Activated naive CD8-positive, alpha-beta T cell treated with anti-CD3 and anti-CD28 coated beads for 36 hours (primary cell): ENCODE data around the gene ITGA6. TPM values are rescaled to one million over a fixed set of nuclear protein-coding genes. Genes with fewer than 3 reads are reported as not detected.

ENCODE experiments used
- DNase-seq: peaks from one replicate; pipeline ENCODE4 v3.0.0; 2021
- H3K27ac Mint-ChIP-seq: one replicate; pipeline ENCODE4 v1.8.0; 2022; ENCODE audit warnings: mild to moderate bottlenecking, moderate library complexity, mixed read lengths
- H3K27me3 Mint-ChIP-seq: one replicate; pipeline ENCODE4 v1.8.0; 2022; ENCODE audit warnings: mild to moderate bottlenecking, mixed read lengths
- H3K36me3 Mint-ChIP-seq: one replicate; pipeline ENCODE4 v1.8.0; 2021; ENCODE audit warnings: mild to moderate bottlenecking, mixed read lengths
- H3K4me1 Mint-ChIP-seq: one replicate; pipeline ENCODE4 v1.8.0; 2021; ENCODE audit warnings: mixed read lengths
- H3K4me3 Mint-ChIP-seq: one replicate; pipeline ENCODE4 v1.8.0; 2022; ENCODE audit warnings: mild to moderate bottlenecking, moderate library complexity, mixed read lengths
- H3K9me3 Mint-ChIP-seq: one replicate; pipeline ENCODE4 v1.8.0; 2022; ENCODE audit warnings: mixed read lengths
- total RNA-seq, 2 experiments: library from RNA; stranded (reverse); gene quantifications; one replicate each; pipeline ENCODE4 v1.2.3, GENCODE V29; 2021

ITGA6 gene
- total RNA-seq, 2 experiments from 2014 or later, result 9.6 to 10.2 TPM

- Mint-ChIP-seq H3K27ac (no peak overlapping the region), H3K36me3 (no peaks in the 10 kb centered on the region), H3K4me3 (no peak overlapping the region), H3K4me1 (peaks cover 7% of the 10 kb centered on the region), H3K27me3 (no peaks in the 10 kb centered on the region), H3K9me3 (no peaks in the 10 kb centered on the region)
- DNase-seq, result no peak
These were observed 21.7 kb upstream of the ITGA6 start for GRCh38 chr2:172405673-172406072.

GRCh38 chr2:172408143-172408766 is 19.1 kb upstream of the ITGA6 start:
- Mint-ChIP-seq H3K27ac (no peak overlapping the region), H3K4me1 (peaks cover 7% of the 10 kb centered on the region), H3K27me3 (no peaks in the 10 kb centered on the region)

GRCh38 chr2:172409042-172409441 is 18.3 kb upstream of the ITGA6 start:
- Mint-ChIP-seq H3K9me3 (no peaks in the 10 kb centered on the region), H3K4me1 (peaks cover 7% of the 10 kb centered on the region), H3K27ac (no peak overlapping the region), H3K4me3 (no peak overlapping the region), H3K36me3 (no peaks in the 10 kb centered on the region), H3K27me3 (no peaks in the 10 kb centered on the region)
- DNase-seq, result no peak

More at GRCh38 chr2:172408143-172408766, 19.1 kb upstream of the ITGA6 start:
- DNase-seq, result no peak
- Mint-ChIP-seq H3K4me3 (no peak overlapping the region), H3K36me3 (no peaks in the 10 kb centered on the region), H3K9me3 (no peaks in the 10 kb centered on the region)

DNA sequence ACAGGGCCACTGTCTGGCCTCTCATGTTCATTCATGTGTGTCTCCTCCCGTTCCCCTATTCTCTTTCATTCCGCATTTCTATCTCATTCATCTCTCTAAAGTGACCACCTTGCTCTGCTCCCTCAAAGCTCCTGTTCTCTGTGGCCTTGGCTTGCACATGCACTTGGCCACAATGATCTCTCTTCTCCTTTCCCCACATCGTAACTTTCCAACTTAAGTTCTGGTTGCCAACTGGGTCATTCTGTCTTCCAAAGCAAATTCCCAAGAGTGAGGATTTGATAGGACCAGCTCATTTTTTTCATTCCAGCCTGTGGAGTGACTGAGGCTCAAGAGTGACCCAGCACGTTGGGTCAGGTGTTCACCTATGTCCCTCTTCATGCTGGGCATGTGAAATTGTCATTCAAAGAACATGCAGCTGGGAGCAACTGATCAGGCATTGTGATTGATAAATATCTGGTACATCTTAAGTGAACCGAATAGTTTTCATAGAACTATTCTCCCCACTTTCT is 14.3 kb upstream of the ITGA6 start:
- no peak for DNase-seq
- Mint-ChIP-seq H3K36me3 (no peaks in the 10 kb centered on the region), H3K27ac (no peak overlapping the region), H3K27me3 (no peaks in the 10 kb centered on the region), H3K4me1 (peaks cover 7% of the 10 kb centered on the region), H3K9me3 (no peaks in the 10 kb centered on the region), H3K4me3 (no peak overlapping the region)

DNA sequence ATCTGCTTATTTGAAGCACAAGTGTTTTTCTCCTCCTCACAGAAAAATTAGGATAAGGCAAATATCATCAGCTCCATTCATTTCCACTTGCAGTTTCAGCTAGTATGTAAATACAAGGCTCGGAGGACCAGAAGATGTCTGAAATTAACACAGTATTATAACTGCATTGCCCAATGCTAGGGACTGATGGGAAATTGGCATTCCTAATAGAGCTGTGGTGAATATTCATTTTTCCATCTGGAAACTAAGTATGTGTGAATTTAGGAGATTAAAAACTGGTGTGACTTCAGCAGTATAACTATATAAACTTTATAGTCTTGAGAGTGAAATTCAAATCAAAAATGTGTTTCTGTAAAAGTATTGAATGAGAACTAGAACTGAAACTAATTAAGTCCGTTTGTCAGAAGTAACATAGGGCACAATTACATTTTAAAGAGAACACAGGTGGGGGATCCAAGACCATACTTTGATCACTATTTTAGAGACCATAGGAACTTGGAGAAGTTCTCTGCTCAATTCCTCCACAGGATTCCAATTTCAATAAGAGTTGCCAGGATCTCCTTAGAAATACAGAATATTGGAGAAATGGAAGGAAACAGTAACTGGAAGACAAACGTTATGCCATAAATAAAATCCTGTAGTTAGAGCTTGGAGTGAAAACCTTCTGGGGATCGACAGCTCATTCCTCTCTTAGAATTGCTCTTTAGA is 12.1 kb upstream of the ITGA6 start:
- Mint-ChIP-seq H3K4me3 (no peak overlapping the region), H3K27ac (no peak overlapping the region), H3K9me3 (no peaks in the 10 kb centered on the region), H3K4me1 (no peaks in the 10 kb centered on the region), H3K36me3 (no peaks in the 10 kb centered on the region), H3K27me3 (peaks cover 7% of the 10 kb centered on the region)
- DNase-seq, result no peak

DNA sequence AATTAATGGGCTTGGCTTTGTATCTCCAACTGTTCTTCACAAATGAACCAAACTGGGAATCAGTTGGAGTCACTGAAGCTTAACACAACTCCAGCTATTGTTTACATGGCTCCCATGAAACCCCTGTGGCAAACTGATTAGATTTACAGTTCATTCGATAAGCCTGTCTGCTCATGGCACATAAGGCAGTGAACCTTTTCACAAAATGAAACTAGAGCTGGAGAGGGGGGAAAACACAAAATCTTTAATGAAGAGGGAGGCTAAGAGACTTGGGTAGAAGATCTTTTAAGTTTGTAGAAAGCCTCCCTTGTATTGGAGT is 11.6 kb upstream of the ITGA6 start:
- peaks cover 7% of the 10 kb centered on the region for H3K27me3 Mint-ChIP-seq
- no peaks in the 10 kb centered on the region for H3K9me3 Mint-ChIP-seq
- no peak overlapping the region for H3K4me3 Mint-ChIP-seq
- no peaks in the 10 kb centered on the region for H3K36me3 Mint-ChIP-seq
- no peak overlapping the region for H3K27ac Mint-ChIP-seq
- H3K4me1 Mint-ChIP-seq, result no peaks in the 10 kb centered on the region
- DNase-seq, result no peak

GRCh38 chr2:172416447-172417058 is 10.8 kb upstream of the ITGA6 start:
- no peaks in the 10 kb centered on the region for H3K9me3 Mint-ChIP-seq
- no peak overlapping the region for H3K4me3 Mint-ChIP-seq
- H3K27ac Mint-ChIP-seq, result no peak overlapping the region
- H3K36me3 Mint-ChIP-seq, result no peaks in the 10 kb centered on the region
- no peak for DNase-seq
- H3K27me3 Mint-ChIP-seq, result peaks cover 7% of the 10 kb centered on the region
- H3K4me1 Mint-ChIP-seq, result no peaks in the 10 kb centered on the region

GRCh38 chr2:172420216-172420615 is 7.2 kb upstream of the ITGA6 start:
- peaks cover 16% of the 10 kb centered on the region for H3K4me1 Mint-ChIP-seq
- H3K36me3 Mint-ChIP-seq, result no peaks in the 10 kb centered on the region
- no peak overlapping the region for H3K4me3 Mint-ChIP-seq
- DNase-seq, result no peak
- H3K27ac Mint-ChIP-seq, result no peak overlapping the region
- no peaks in the 10 kb centered on the region for H3K9me3 Mint-ChIP-seq
- H3K27me3 Mint-ChIP-seq, result peaks cover 7% of the 10 kb centered on the region

- no peak for DNase-seq
- Mint-ChIP-seq H3K36me3 (no peaks in the 10 kb centered on the region), H3K9me3 (no peaks in the 10 kb centered on the region), H3K27me3 (peaks cover 7% of the 10 kb centered on the region), H3K27ac (no peak overlapping the region), H3K4me3 (no peak overlapping the region), H3K4me1 (peaks cover 21% of the 10 kb centered on the region)
These were observed 4.2 kb upstream of the ITGA6 start for GRCh38 chr2:172423160-172423559.

- Mint-ChIP-seq H3K4me3 (no peak overlapping the region), H3K27ac (no peak overlapping the region), H3K4me1 (peaks cover 37% of the 10 kb centered on the region), H3K27me3 (no peaks in the 10 kb centered on the region), H3K36me3 (no peaks in the 10 kb centered on the region), H3K9me3 (no peaks in the 10 kb centered on the region)
- no peak for DNase-seq
These were observed 2.0 kb upstream of the ITGA6 start for GRCh38 chr2:172425336-172425735.

- DNase-seq, result no peak
- peaks cover 51% of the 10 kb centered on the region for H3K4me1 Mint-ChIP-seq
- H3K27ac Mint-ChIP-seq, result peak overlapping the region; percentile 67
- H3K4me3 Mint-ChIP-seq, result peak overlapping the region; percentile 72
- H3K36me3 Mint-ChIP-seq, result no peaks in the 10 kb centered on the region
- H3K27me3 Mint-ChIP-seq, result no peaks in the 10 kb centered on the region
- H3K9me3 Mint-ChIP-seq, result no peaks in the 10 kb centered on the region
These were observed 641 bp upstream of the ITGA6 start for GRCh38 chr2:172426635-172427255.

DNA sequence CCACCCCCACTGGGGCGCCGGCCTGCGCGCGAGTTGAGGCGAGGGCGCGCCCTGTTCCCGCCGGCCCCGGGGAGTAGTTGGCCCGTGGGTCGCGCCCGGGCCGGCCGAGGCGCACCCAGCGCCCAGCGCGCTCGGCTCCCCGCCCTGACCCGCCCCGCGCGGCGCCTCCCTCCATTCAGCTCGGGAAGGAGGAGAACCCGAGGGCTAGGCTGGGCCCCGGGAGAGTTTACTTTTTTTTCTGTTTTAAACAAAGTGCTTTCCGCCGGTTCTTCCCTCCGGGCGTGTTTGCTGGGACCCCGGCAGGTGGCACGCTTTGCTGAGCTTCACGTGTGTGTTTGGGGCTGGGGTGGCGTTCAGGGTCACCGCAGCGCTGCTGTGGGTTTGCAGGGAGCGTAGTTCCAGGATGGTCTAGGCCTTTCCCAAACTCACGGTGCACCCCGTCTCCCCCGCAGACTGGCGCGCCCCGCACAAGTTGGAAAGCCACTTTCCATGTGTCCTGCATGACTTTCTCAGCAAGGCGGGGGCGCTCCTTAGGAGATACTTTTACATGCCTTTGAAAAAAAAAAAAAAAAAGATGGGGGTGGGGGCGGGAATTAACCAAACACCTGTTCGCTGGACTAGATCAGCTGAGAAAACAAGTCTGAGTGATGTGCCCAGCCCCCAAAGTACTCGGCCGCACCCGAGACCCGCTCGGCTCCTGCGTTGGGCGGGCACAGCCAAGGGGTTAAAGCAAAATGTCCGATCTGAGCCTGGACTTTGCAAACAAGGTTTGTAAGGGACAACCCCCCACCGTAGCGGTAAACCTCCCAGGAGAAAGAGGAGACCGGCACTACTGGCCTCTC is 825 bp downstream of the ITGA6 start:
- H3K4me3 Mint-ChIP-seq, result peak overlapping the region; percentile 89
- peak overlapping the region; percentile 80 for H3K27ac Mint-ChIP-seq
- H3K36me3 Mint-ChIP-seq, result no peaks in the 10 kb centered on the region
- DNase-seq, result peak; percentile 68
- H3K9me3 Mint-ChIP-seq, result no peaks in the 10 kb centered on the region
- H3K27me3 Mint-ChIP-seq, result no peaks in the 10 kb centered on the region
- H3K4me1 Mint-ChIP-seq, result peaks cover 57% of the 10 kb centered on the region

DNA sequence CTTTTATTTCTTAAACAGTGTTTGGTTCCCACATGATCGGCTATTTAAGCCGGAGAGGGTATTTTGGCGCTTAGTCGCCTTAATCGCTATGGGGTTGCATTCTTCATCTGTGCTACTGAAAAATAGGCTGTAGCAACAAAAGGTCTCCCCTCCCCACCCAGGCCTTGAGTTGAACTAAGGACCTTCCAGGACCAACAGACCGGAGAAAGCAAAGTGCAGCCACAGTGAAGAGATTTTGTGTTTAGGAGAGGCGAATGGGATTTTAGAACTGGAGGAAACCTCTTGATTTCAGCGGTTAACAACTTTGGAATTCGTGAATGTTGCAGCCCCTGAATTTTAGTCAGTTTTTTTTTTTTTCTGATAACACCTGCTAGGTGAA is 1.4 kb downstream of the ITGA6 start:
- H3K9me3 Mint-ChIP-seq, result no peaks in the 10 kb centered on the region
- H3K4me1 Mint-ChIP-seq, result peaks cover 59% of the 10 kb centered on the region
- no peaks in the 10 kb centered on the region for H3K27me3 Mint-ChIP-seq
- no peak for DNase-seq
- peak overlapping the region; percentile 89 for H3K4me3 Mint-ChIP-seq
- peak overlapping the region; percentile 80 for H3K27ac Mint-ChIP-seq
- no peaks in the 10 kb centered on the region for H3K36me3 Mint-ChIP-seq

- Mint-ChIP-seq H3K9me3 (no peaks in the 10 kb centered on the region), H3K36me3 (no peaks in the 10 kb centered on the region), H3K4me3 (peak overlapping the region; percentile 89), H3K4me1 (peaks cover 63% of the 10 kb centered on the region), H3K27me3 (no peaks in the 10 kb centered on the region), H3K27ac (peak overlapping the region; percentile 80)
- DNase-seq, result no peak
These were observed 2.0 kb downstream of the ITGA6 start for GRCh38 chr2:172429301-172429968.
